Thyroid gland (tissue), 4 donors: ENCODE results near the gene ARMH3. TPM values are rescaled to one million over a fixed set of nuclear protein-coding genes. Genes with fewer than 3 reads are reported as not detected.

Source experiments
- DNase-seq, 2 donors: peaks; one replicate each; pipeline ENCODE4 v3.0.0-alpha.2; 2019
- H3K27ac ChIP-seq, 3 donors: fragments of 200-600 bp; sonication (generic); 1 replicate in 2 of 3; 2 replicates in 1 of 3; pipeline ENCODE4 v1.5.1; 2016 to 2019; ENCODE audit warnings: mild to moderate bottlenecking in 1 of 3, moderate library complexity in 1 of 3
- H3K27me3 ChIP-seq: fragments of 200-600 bp; sonication (generic); one replicate; pipeline ENCODE4 v1.5.1; 2019
- H3K36me3 ChIP-seq, 2 donors: fragments of 200-600 bp; sonication (generic); one replicate each; pipeline ENCODE4 v1.5.1; 2016 to 2019
- H3K4me1 ChIP-seq, 2 donors: fragments of 200-600 bp; sonication (generic); one replicate each; pipeline ENCODE4 v1.5.1; 2017 to 2019
- H3K4me3 ChIP-seq, 3 donors: fragments of 200-600 bp; sonication (generic); replicated peaks in 1 of 3; 1 replicate in 2 of 3; 2 replicates in 1 of 3; pipeline ENCODE4 v1.5.1; 2016; ENCODE audit warnings: mild to moderate bottlenecking in 1 of 3
- H3K9me3 ChIP-seq: fragments of 200-600 bp; sonication (generic); one replicate; pipeline ENCODE4 v1.5.1; 2017
- CTCF ChIP-seq, 6 experiments: fragments of 200-600 bp in 3 of 6; fragments of 450-650 bp in 3 of 6; sonication (generic) in 3 of 6; IDR thresholded peaks; one replicate each; pipeline ENCODE4 v1.5.1; 2016 to 2019; ENCODE audit warnings: antibody characterized with exemption in 6 of 6, mild to moderate bottlenecking in 2 of 6, inconsistent platforms in 1 of 6, moderate library complexity in 1 of 6
- POLR2A ChIP-seq, 2 donors: fragments of 450-650 bp; IDR thresholded peaks; one replicate each; pipeline ENCODE4 v1.6.1; 2017; ENCODE audit warnings: antibody characterized with exemption in 2 of 2, mild to moderate bottlenecking in 2 of 2, moderate library complexity in 1 of 2
- WGBS, 2 donors: methylation state at CpG; one replicate each; pipeline ENCODE4 v1.1.5; 2017; 5-methylcytosine and 5-hydroxymethylcytosine counted together
- intact Hi-C: fragments of 100-400 bp; cut with DNase I; formaldehyde crosslinking; loops from one replicate; pipeline ENCODE4 v1.15.1; 2023
- total RNA-seq, 4 donors: library from RNA; depleted of rRNA; stranded (reverse); fragments of >200 nt; gene quantifications; one replicate each; pipeline ENCODE4 v1.2.3, GENCODE V29; 2016

Gene ARMH3
- total RNA-seq, 4 donors from 2014 or later: 14.2 to 21.2 (median 18.3) TPM

GRCh38 chr10:101841826-101842225 is 214.1 kb downstream of the ARMH3 start:
- intact Hi-C loops: loop anchor here (2.0 kb wide), 1 partner anchor 167 kb away; no protein-coding TSS in a partner anchor
- no peaks in the 10 kb centered on the region for H3K36me3 ChIP-seq

GRCh38 chr10:101840741-101841453 is 215.1 kb downstream of the ARMH3 start:
- H3K9me3 ChIP-seq: no peaks in the 10 kb centered on the region
- H3K4me1 ChIP-seq: peaks cover 25 to 26% of the 10 kb centered on the region in 2 donors
- H3K4me3 ChIP-seq: peak overlapping the region in 1 of 3 donors; percentile 10
- TF ChIP-seq POLR2A (IDR thresholded peaks at IDR 0.05) (no peak), CTCF (IDR thresholded peaks at IDR 0.05) (peak; percentile 69 to 90 (median 84))
- DNase-seq: peak; percentile 73 to 81
- 4 to 13% methylated on average over 13 to 21 of the region's 46 CpGs for WGBS, 2 donors
- H3K36me3 ChIP-seq: no peaks in the 10 kb centered on the region
- intact Hi-C loops: loop anchor here (2.0 kb wide), 1 partner anchor 168 kb away; no protein-coding TSS in a partner anchor
- H3K27ac ChIP-seq: no peak overlapping the region
- no peaks in the 10 kb centered on the region for H3K27me3 ChIP-seq

More at GRCh38 chr10:101841826-101842225, 214.1 kb downstream of the ARMH3 start:
- DNase-seq: no peak
- no peak for TF ChIP-seq CTCF (IDR thresholded peaks at IDR 0.05)
- TF ChIP-seq POLR2A (IDR thresholded peaks at IDR 0.05): no peak
- H3K4me1 ChIP-seq: peaks cover 25 to 26% of the 10 kb centered on the region in 2 donors
- no peaks in the 10 kb centered on the region for H3K9me3 ChIP-seq
- no peak overlapping the region for H3K27ac ChIP-seq
- no peaks in the 10 kb centered on the region for H3K27me3 ChIP-seq
- no peak overlapping the region for H3K4me3 ChIP-seq

GRCh38 chr10:101840102-101840684 is 215.8 kb downstream of the ARMH3 start:
- Histone ChIP-seq H3K4me1 (peaks cover 25 to 26% of the 10 kb centered on the region in 2 donors), H3K4me3 (peak overlapping the region in 1 of 3 donors; percentile 21), H3K27ac (no peak overlapping the region), H3K27me3 (no peaks in the 10 kb centered on the region), H3K9me3 (no peaks in the 10 kb centered on the region), H3K36me3 (no peaks in the 10 kb centered on the region)
- intact Hi-C loops: loop anchor here (2.0 kb wide), 1 partner anchor 169 kb away; no protein-coding TSS in a partner anchor
- DNase-seq: no peak
- 1 to 3% methylated on average over 18 of the region's 19 CpGs for WGBS, 2 donors
- TF ChIP-seq CTCF (IDR thresholded peaks at IDR 0.05) (no peak), POLR2A (IDR thresholded peaks at IDR 0.05) (no peak)

GRCh38 chr10:101839416-101840063 is 216.4 kb downstream of the ARMH3 start:
- Histone ChIP-seq H3K36me3 (no peaks in the 10 kb centered on the region), H3K4me3 (peak overlapping the region in 1 of 3 donors; percentile 21), H3K27me3 (no peaks in the 10 kb centered on the region), H3K9me3 (no peaks in the 10 kb centered on the region), H3K4me1 (peaks cover 25 to 26% of the 10 kb centered on the region in 2 donors), H3K27ac (no peak overlapping the region)
- no peak for TF ChIP-seq CTCF (IDR thresholded peaks at IDR 0.05)
- TF ChIP-seq POLR2A (IDR thresholded peaks at IDR 0.05): no peak
- DNase-seq: peak; percentile 36 to 52
- intact Hi-C loops: loop anchor here (2.0 to 5.0 kb wide), 2 partner anchors 169 to 228 kb away; partner anchors contain the start of gene HPS6
- 18 to 21% methylated on average over 18 to 27 of the region's 36 CpGs for WGBS, 2 donors
